HEK293T (cell line): ENCODE measurements around the gene IGF1R.

Source experiments
- CTCF ChIA-PET: fragments of 350-600 bp; formaldehyde crosslinking; extraction: SDS; loops from one replicate; lab custom pipeline; 2021; ENCODE audit warnings: antibody characterized with exemption, inconsistent platforms; lab: Yijun Ruan, JAX
- POLR2A ChIA-PET: fragments of 350-600 bp; formaldehyde crosslinking; extraction: SDS; loops from one replicate; lab custom pipeline; 2020; ENCODE audit warnings: antibody characterized with exemption, inconsistent platforms; lab: Yijun Ruan, JAX
- DNase-seq: peaks from one replicate; pipeline ENCODE4 v3.0.0; 2012; ENCODE audit warnings: mixed read lengths; ENCODE audit errors: extremely low spot score
- ARNT ChIP-seq: fragments of 450-650 bp; IDR thresholded peaks from 2 replicates; pipeline ENCODE4 v1.6.1; 2017; ENCODE audit warnings: mild to moderate bottlenecking
- BHLHE40 ChIP-seq: fragments of 450-650 bp; IDR thresholded peaks from 2 replicates; pipeline ENCODE4 v1.6.1; 2016; ENCODE audit warnings: mild to moderate bottlenecking, moderate library complexity, borderline replicate concordance
- CTBP1 ChIP-seq: fragments of 450-650 bp; IDR thresholded peaks from 2 replicates; pipeline ENCODE4 v1.6.1; 2016; ENCODE audit warnings: borderline replicate concordance
- ELF4 ChIP-seq: fragments of 450-650 bp; IDR thresholded peaks from 2 replicates; pipeline ENCODE4 v1.6.1; 2017; ENCODE audit warnings: antibody characterized with exemption
- FOXA1 ChIP-seq: fragments of 450-650 bp; IDR thresholded peaks from 2 replicates; pipeline ENCODE4 v1.6.1; 2016; ENCODE audit warnings: mild to moderate bottlenecking
- FOXK2 ChIP-seq: fragments of 450-650 bp; IDR thresholded peaks from 2 replicates; pipeline ENCODE4 v1.6.1; 2016; ENCODE audit warnings: mild to moderate bottlenecking
- FOXM1 ChIP-seq: fragments of 450-650 bp; IDR thresholded peaks from 2 replicates; pipeline ENCODE4 v1.6.1; 2017; ENCODE audit warnings: mild to moderate bottlenecking, borderline replicate concordance
- HDGF ChIP-seq: fragments of 450-650 bp; IDR thresholded peaks from 2 replicates; pipeline ENCODE4 v1.6.1; 2017; ENCODE audit warnings: antibody characterized with exemption, borderline replicate concordance
- L3MBTL2 ChIP-seq: fragments of 450-650 bp; conservative IDR thresholded peaks from 2 replicates; pipeline ENCODE4 v1.6.1; 2016; ENCODE audit warnings: mild to moderate bottlenecking
- LEF1 ChIP-seq: fragments of 450-650 bp; IDR thresholded peaks from 2 replicates; pipeline ENCODE4 v1.6.1; 2017; ENCODE audit warnings: mild to moderate bottlenecking, borderline replicate concordance
- NFRKB ChIP-seq: fragments of 450-650 bp; IDR thresholded peaks from 2 replicates; pipeline ENCODE4 v1.6.1; 2016; ENCODE audit warnings: mild to moderate bottlenecking, moderate library complexity
- SP1 ChIP-seq: fragments of 450-650 bp; IDR thresholded peaks from 2 replicates; pipeline ENCODE4 v1.6.1; 2017
- SUZ12 ChIP-seq: fragments of 450-650 bp; IDR thresholded peaks from 2 replicates; pipeline ENCODE4 v1.6.1; 2016; ENCODE audit warnings: mild to moderate bottlenecking
- TARDBP ChIP-seq: fragments of 450-650 bp; IDR thresholded peaks from 2 replicates; pipeline ENCODE4 v1.6.1; 2016
- ZNF384 ChIP-seq: fragments of 450-650 bp; IDR thresholded peaks from 2 replicates; pipeline ENCODE4 v1.6.1; 2016
- TF ChIP-seq, protein P1 (sequence below): fragments of 450-650 bp; IDR thresholded peaks from 2 replicates; pipeline ENCODE4 v1.6.1; 2016

Gene IGF1R

DNA sequence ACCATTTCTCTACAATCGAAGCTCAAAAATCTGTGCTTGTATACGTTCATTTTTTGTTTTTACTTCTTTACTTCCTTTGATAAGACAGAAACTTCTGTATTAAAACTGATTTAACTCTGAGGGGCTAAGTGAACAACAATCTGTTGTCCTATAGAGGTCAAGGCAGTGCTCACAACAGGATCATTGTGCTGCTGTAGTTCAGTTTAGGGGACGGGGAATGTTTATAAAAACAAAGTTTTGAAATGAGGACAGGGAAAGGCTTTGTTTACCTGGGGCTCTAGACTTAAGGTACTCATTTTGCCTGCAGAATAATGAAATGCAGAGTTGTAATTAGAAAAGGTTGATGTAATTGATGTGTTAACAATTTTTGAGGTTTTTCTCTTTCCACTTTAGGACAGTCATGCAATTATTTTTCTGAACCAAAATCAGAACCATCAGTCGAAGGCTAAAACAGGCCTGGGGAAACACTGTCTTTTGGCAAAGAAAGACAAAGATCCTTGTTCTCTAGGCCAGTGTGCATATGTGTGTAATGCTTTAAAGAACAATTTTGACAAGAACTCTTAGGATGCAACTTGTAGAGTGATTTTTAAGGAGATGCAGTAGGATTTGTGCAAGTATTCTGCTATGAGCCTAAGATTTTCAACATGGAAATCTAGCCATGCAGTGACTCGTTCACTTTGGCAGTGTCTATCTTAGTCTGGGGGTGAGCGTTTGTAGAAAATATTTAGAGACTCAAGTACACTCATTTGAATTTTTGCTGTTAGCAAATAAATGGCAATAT lies 194.0 kb downstream of the IGF1R start:
- DNase-seq = no peak
- CTCF ChIA-PET = no interaction called here
- POLR2A ChIA-PET = no interaction called here
- TF ChIP-seq SP1 (no peak), FOXA1 (no peak), HDGF (no peak), TARDBP (no peak), BHLHE40 (no peak), FOXK2 (no peak), LEF1 (no peak), ZNF384 (no peak), NFRKB (no peak), ARNT (no peak), FOXM1 (no peak), L3MBTL2 (no peak), ELF4 (no peak), SUZ12 (no peak), CTBP1 (no peak)
- TF ChIP-seq, protein P1, sequence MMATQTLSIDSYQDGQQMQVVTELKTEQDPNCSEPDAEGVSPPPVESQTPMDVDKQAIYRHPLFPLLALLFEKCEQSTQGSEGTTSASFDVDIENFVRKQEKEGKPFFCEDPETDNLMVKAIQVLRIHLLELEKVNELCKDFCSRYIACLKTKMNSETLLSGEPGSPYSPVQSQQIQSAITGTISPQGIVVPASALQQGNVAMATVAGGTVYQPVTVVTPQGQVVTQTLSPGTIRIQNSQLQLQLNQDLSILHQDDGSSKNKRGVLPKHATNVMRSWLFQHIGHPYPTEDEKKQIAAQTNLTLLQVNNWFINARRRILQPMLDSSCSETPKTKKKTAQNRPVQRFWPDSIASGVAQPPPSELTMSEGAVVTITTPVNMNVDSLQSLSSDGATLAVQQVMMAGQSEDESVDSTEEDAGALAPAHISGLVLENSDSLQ = no peak

GRCh38 chr15:98842973-98843285 lies 194.6 kb downstream of the IGF1R start:
- TF ChIP-seq CTBP1 (no peak), SP1 (no peak), FOXA1 (no peak), ELF4 (no peak), ZNF384 (no peak), BHLHE40 (no peak), SUZ12 (no peak), FOXK2 (no peak), HDGF (no peak), TARDBP (no peak)
- TF ChIP-seq, protein P1 = no peak
- CTCF ChIA-PET = interaction anchor here (0.6 to 1.7 kb wide), 5 partner anchors 9 to 261 kb away, joined by 3 to 9 read pairs (median 3); no protein-coding TSS in a partner anchor
- POLR2A ChIA-PET = no interaction called here
- DNase-seq = no peak

DNA sequence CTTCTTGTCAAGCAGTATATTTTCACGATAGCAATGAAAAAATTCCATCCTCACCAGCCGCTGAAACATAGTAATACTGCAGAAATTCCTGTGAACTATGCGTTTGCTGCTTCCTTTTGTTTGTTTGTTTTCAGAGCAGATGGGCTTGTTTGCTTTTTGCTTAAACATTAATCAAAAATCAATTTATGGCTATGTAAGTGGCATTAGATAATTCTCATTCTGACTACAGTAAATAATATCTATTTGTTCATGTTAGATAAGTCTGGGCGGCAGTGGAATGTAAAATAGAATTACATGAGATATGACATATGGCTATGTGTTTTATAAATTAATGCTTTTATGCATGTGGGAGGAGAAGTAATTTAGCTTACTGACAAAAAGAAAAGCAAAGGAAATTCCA lies 195.5 kb downstream of the IGF1R start:
- ChIA-PET POLR2A (no interaction called here), CTCF (interaction anchor here (1.0 to 1.7 kb wide), 3 partner anchors 10 to 72 kb away, joined by 3 to 9 read pairs (median 4); no protein-coding TSS in a partner anchor)
- TF ChIP-seq ELF4 (no peak), SP1 (no peak), ARNT (no peak), CTBP1 (no peak), FOXK2 (no peak), NFRKB (no peak), LEF1 (no peak), BHLHE40 (no peak), HDGF (no peak), ZNF384 (no peak), FOXM1 (no peak), TARDBP (no peak)
- DNase-seq = no peak

DNA sequence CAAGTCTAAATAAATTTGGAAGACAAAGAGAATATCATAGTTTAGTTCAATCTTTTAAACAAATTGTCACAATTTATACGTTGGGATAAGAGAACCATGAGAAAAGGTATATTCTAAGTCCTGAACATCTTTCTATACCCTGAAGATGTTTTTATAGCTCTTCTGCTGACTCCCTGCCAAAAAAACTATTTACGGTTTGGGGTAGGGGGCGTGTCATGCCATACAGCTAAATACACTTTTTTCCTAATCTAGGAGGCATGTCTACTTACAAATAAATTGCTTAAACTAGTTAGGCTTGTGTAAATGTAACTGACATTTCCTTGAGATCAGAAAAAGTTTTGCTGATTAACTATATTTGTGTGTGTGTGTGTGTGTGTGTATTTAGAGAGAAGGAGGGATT lies 195.9 kb downstream of the IGF1R start:
- TF ChIP-seq HDGF (no peak), LEF1 (no peak), FOXM1 (no peak), TARDBP (no peak), CTBP1 (no peak), ARNT (no peak), SUZ12 (no peak), ELF4 (no peak), NFRKB (no peak)
- CTCF ChIA-PET = interaction anchor here (1.3 to 1.7 kb wide), 2 partner anchors 10 to 66 kb away, joined by 4 to 9 read pairs; no protein-coding TSS in a partner anchor
- DNase-seq = no peak
- POLR2A ChIA-PET = no interaction called here

GRCh38 chr15:98845138-98845884 lies 197.0 kb downstream of the IGF1R start:
- CTCF ChIA-PET = interaction anchor here (0.8 kb wide), 1 partner anchor 322 kb away, joined by 3 read pairs; no protein-coding TSS in a partner anchor
- POLR2A ChIA-PET = no interaction called here
- no peak for TF ChIP-seq ELF4
- no peak for TF ChIP-seq ZNF384
- TF ChIP-seq ARNT = no peak
- TF ChIP-seq, protein P1 = no peak
- TF ChIP-seq SUZ12 = no peak
- TF ChIP-seq BHLHE40 = no peak
- no peak for TF ChIP-seq LEF1
- no peak for TF ChIP-seq L3MBTL2
- no peak for TF ChIP-seq NFRKB
- no peak for TF ChIP-seq TARDBP
- TF ChIP-seq SP1 = no peak
- DNase-seq = no peak
